ENCODE measurements around the gene LCN6. TPM values are rescaled to one million over a fixed set of nuclear protein-coding genes. Genes with fewer than 3 reads are reported as not detected.
"Not testable (repeated sequence)": the region's sequence is repeated elsewhere in the genome, so short reads cannot be mapped to it uniquely, and the experiment has no call there.

Gene LCN6
- total and polyA plus RNA-seq, 2 of the 13 experiments (the other 11 are each of a cell fraction or from before 2014, with no cell fraction given), result not detected

DNA sequence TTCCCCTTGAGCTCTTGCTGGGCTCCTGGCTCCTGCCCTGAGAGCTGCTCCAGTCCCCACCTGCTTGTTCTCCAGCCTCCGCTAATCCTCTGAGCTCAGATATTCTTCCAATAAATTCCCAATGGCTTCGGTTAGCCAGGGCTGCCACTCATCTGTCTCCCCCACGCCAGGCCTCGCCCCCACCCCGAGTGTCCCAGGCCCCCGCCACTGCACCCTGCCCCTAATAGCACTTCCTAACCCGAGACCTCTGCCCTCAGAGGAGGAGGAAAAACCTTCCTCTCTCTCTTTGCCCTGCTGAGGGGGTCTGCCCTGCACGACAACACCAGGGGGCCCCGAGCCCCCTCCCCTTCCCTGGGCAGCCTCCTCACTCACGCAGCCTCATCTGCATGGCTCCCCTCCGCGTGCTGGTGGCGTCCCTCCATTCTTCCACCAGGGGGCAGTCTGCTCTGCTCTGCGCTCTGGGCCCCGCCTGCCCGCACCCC, 21.4 kb upstream of the LCN6 start (continued):
- TF ChIP-seq ZMAT5 (CRISPR knock-in tag; IDR thresholded peaks at IDR 0.05; ENCODE audit: borderline replicate concordance, low read depth) (no peak), ZNF543 (CRISPR knock-in tag; IDR thresholded peaks at IDR 0.05) (no peak)
- TF ChIP-seq, protein P1, sequence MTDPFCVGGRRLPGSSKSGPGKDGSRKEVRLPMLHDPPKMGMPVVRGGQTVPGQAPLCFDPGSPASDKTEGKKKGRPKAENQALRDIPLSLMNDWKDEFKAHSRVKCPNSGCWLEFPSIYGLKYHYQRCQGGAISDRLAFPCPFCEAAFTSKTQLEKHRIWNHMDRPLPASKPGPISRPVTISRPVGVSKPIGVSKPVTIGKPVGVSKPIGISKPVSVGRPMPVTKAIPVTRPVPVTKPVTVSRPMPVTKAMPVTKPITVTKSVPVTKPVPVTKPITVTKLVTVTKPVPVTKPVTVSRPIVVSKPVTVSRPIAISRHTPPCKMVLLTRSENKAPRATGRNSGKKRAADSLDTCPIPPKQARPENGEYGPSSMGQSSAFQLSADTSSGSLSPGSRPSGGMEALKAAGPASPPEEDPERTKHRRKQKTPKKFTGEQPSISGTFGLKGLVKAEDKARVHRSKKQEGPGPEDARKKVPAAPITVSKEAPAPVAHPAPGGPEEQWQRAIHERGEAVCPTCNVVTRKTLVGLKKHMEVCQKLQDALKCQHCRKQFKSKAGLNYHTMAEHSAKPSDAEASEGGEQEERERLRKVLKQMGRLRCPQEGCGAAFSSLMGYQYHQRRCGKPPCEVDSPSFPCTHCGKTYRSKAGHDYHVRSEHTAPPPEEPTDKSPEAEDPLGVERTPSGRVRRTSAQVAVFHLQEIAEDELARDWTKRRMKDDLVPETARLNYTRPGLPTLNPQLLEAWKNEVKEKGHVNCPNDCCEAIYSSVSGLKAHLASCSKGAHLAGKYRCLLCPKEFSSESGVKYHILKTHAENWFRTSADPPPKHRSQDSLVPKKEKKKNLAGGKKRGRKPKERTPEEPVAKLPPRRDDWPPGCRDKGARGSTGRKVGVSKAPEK (CRISPR knock-in tag; IDR thresholded peaks at IDR 0.05; ENCODE audit: borderline replicate concordance), result no peak

DNA sequence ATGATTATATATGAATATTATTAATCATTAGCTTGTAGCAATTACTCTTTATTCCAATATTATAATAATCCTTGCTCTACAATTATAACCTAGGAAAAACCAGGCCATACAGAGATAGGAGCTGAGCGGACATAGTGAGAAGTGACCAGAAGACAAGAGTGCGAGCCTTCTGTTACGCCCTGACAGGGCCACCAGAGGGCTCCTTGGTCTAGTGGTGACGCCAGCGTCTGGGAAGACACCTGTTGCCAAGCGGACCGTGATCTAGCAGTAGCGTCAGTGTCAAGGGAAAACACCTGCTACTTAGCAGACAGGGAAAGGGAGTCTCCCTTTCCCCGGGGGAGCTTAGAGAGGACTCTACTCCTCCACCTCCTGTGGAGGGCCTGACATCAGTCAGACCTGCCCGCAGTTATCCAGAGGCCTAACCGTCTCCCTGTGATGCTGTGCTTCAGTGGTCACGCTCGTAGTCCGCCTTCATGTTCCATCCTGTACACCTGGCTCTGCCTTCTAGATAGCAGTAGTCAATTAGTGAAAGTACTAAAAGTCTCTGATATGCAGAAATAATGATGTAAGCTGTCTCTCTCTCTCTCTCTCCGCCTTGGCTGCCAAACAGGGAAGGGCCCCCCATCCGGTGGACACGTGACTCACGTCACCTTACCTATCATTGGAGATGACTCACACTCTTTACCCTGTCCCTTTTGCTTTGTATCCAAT, 18.2 kb upstream of the LCN6 start:
- H3K27ac ChIP-seq (ENCODE audit: extremely low read length, insufficient read depth, low read length); intact Hi-C loops (cut with micrococcal nuclease; ENCODE audit: unreplicated experiment); ATAC-seq; H2AFZ ChIP-seq (ENCODE audit: low read length); DNase-seq (ENCODE audit: low spot score); H3K9ac ChIP-seq (ENCODE audit: insufficient read depth, low read depth, low read length); BruUV-seq (replicated peaks); H3K79me2 ChIP-seq (ENCODE audit: insufficient read depth, low read length); H3K36me3 ChIP-seq (replicated peaks in 1 of 2; ENCODE audit: control insufficient read depth in 1 of 2, insufficient read depth in 2 of 2, low read length in 2 of 2); H3K9me3 ChIP-seq (ENCODE audit: low read length); in situ Hi-C loops (cut with HindIII; ENCODE audit: extremely low pct_ligation_motif_present, low pct_unique_long_range_greater_than_20kb); H4K20me1 ChIP-seq (ENCODE audit: insufficient read depth, low read length); H3K27me3 ChIP-seq (ENCODE audit: control insufficient read depth in 1 of 2, insufficient read depth in 2 of 2, low read length in 2 of 2); TF ChIP-seq CREM (CRISPR knock-in tag; IDR thresholded peaks at IDR 0.05): not testable (repeated sequence)
- 23% methylated on average over 8 of the region's 18 CpGs for WGBS (ENCODE audit: low lambda C conversion rate)
- peak; percentile 23 for FAIRE-seq
- Histone ChIP-seq H3K4me1 (ENCODE audit: insufficient read depth, low read length) (peaks cover 60% of the 10 kb centered on the region), H3K4me2 (ENCODE audit: low read depth, low read length) (peak overlapping the region; percentile 42), H3K4me3 (replicated peaks in 1 of 3; ENCODE audit: insufficient read depth in 1 of 3, low read depth in 2 of 3, low read length in 3 of 3) (0 out of 6 replicates have a peak overlapping the region, but pooled peaks of 1 of the 3 experiments have one; percentile 50)
- ChIA-PET POLR2A (interaction anchor here (0.6 kb wide), 2 partner anchors 13 to 31 kb away, joined by 3 to 4 read pairs; no protein-coding TSS in a partner anchor), CTCF (ENCODE audit: low intra/inter-chr PET ratio, low total read pairs) (interaction anchor here (1.6 kb wide), 1 partner anchor 18 kb away, joined by 7 read pairs; no protein-coding TSS in a partner anchor)
- TF ChIP-seq, protein P2, sequence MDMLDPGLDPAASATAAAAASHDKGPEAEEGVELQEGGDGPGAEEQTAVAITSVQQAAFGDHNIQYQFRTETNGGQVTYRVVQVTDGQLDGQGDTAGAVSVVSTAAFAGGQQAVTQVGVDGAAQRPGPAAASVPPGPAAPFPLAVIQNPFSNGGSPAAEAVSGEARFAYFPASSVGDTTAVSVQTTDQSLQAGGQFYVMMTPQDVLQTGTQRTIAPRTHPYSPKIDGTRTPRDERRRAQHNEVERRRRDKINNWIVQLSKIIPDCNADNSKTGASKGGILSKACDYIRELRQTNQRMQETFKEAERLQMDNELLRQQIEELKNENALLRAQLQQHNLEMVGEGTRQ (IDR thresholded peaks at IDR 0.05; ENCODE audit: low read depth, low read length), result not testable (repeated sequence)
- TF ChIP-seq, protein P2 (CRISPR knock-in tag; IDR thresholded peaks at IDR 0.05; ENCODE audit: borderline replicate concordance), result peak; percentile 74; the same call in 1 of the 2 replicates
- TF ChIP-seq CREM (IDR thresholded peaks at IDR 0.05), result 0 out of 2 replicates have a peak, but pooled peaks have one; percentile 28
- TF ChIP-seq BHLHE40 (IDR thresholded peaks at IDR 0.05; ENCODE audit: low read length), result peak; percentile 53; the same call in 1 of the 2 replicates
- 0 out of 2 replicates have a peak, but pooled peaks have one; percentile 30 for TF ChIP-seq THAP11 (CRISPR knock-in tag; IDR thresholded peaks at IDR 0.05)
- TF ChIP-seq ZNF317 (CRISPR knock-in tag; IDR thresholded peaks at IDR 0.05), result peak; percentile 55; the same call in 1 of the 2 replicates
- peak in 1 of 2 experiments; percentile 14; a peak in 1 of 4 replicates for TF ChIP-seq HMGXB4 (CRISPR knock-in tag; IDR thresholded peaks at IDR 0.05; ENCODE audit: borderline replicate concordance in 1 of 2, low read depth in 1 of 2)
- TF ChIP-seq ATF1 (CRISPR knock-in tag; IDR thresholded peaks at IDR 0.05), result 0 out of 2 replicates have a peak, but pooled peaks have one; percentile 41
- TF ChIP-seq KAT8 (CRISPR knock-in tag; IDR thresholded peaks at IDR 0.05), result 0 out of 2 replicates have a peak, but pooled peaks have one; percentile 19
- TF ChIP-seq SAP130 (CRISPR knock-in tag; IDR thresholded peaks at IDR 0.05; ENCODE audit: low read depth), result peak; percentile 52
